ENCODE measurements around the gene RNF183.

Gene RNF183, protein sequence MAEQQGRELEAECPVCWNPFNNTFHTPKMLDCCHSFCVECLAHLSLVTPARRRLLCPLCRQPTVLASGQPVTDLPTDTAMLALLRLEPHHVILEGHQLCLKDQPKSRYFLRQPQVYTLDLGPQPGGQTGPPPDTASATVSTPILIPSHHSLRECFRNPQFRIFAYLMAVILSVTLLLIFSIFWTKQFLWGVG

DNA sequence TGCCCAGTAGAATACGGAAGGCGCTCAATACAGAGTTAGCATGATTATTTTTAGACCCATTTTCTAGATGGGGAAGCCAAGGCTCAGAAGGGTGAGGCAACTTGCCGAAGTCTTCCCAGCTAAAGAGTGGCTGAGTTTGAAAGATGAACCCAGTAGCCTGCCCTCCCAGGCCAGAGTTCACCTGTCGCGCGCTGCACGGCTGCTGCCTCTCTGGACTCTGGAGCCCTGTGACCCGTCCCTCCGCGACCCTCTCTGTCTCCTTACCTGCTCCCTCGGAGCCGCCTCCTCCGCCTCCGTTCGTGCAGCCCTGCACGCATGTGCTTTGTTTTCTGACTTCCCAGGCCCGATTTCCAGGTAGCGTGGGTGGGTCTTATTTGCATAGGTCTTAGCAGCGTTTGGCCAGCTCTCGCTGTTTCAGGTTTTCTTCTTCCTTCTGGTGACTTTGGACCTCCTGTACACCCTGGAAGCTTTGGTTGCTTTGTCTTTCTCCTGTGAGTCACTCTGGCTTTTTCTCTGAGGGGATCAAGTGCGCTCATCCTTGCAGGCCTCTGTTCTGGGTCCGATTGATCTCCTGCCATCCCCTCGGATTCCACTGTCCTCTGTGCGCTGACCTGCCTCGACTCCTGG lies at the start of gene RNF183:
Gene RNF183 (minus strand): TSS at position 585 of the 627 bp plus-strand sequence. CDS start 5,192 bp downstream, outside the sequence.
- Mint-ChIP-seq H3K9me3 (no peaks in the 10 kb centered on the region), H3K4me3 (peak within 1 kb of the TSS; percentile 62 to 66 (median 65)), H3K4me1 (peaks cover 9% of the 10 kb centered on the region), H3K27me3 (ENCODE audit: low read depth) (no peaks in the 10 kb centered on the region), H3K27ac (peak within 1 kb of the TSS; percentile 52 to 91 (median 89)), H3K36me3 (ENCODE audit: low read depth) (no peaks in the 10 kb centered on the region)
- TF ChIP-seq, protein P1, sequence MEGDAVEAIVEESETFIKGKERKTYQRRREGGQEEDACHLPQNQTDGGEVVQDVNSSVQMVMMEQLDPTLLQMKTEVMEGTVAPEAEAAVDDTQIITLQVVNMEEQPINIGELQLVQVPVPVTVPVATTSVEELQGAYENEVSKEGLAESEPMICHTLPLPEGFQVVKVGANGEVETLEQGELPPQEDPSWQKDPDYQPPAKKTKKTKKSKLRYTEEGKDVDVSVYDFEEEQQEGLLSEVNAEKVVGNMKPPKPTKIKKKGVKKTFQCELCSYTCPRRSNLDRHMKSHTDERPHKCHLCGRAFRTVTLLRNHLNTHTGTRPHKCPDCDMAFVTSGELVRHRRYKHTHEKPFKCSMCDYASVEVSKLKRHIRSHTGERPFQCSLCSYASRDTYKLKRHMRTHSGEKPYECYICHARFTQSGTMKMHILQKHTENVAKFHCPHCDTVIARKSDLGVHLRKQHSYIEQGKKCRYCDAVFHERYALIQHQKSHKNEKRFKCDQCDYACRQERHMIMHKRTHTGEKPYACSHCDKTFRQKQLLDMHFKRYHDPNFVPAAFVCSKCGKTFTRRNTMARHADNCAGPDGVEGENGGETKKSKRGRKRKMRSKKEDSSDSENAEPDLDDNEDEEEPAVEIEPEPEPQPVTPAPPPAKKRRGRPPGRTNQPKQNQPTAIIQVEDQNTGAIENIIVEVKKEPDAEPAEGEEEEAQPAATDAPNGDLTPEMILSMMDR (IDR thresholded peaks at IDR 0.05; ENCODE audit: unreplicated experiment in 3 of 3), result no peak

DNA sequence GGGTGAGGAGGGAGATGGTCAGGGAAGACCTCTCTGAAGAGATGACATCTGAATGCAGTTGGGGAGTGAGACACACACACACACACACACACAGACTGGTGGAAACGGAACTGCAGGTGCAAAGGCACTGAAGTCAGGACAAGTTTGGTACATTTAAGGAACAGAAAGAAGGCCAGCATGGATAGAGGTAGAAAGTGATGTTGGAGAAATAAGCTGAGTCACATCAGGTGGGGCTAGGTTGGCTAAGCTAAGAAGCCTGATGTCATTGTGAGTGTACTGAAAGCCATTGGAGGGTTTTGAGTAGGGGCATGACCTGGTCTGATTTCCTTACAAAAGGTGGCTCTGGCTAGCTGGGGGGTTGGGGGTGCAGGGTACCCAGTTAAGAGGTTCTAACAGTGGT lies 49.2 kb upstream of the RNF183 start:
- TF ChIP-seq, protein P1 (IDR thresholded peaks at IDR 0.05; ENCODE audit: unreplicated experiment in 3 of 3), result no peak
- Mint-ChIP-seq H3K36me3 (ENCODE audit: low read depth) (no peaks in the 10 kb centered on the region), H3K4me1 (peaks cover 6% of the 10 kb centered on the region), H3K4me3 (no peak overlapping the region), H3K27me3 (ENCODE audit: low read depth) (peaks cover 82% of the 10 kb centered on the region), H3K9me3 (peaks cover 4% of the 10 kb centered on the region), H3K27ac (no peak overlapping the region)

DNA sequence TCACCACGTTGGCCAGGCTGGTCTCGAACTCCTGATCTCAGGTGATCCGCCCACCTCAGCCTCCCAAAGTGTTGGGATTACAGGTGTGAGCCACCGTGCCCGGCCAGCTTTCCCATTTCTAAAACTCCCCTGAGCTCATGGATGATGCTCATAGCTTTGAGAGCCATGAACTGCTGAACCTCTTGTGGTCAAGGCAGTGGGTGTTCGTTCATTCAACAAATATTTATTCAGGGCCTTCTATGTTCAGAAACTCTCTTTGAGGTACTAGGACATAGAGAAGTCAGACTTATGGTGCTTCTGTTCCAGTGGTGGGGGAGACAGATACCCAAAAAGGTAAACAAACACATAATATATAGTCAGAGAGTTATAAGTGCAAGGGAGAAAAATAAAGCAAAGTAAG lies 48.8 kb upstream of the RNF183 start:
- Mint-ChIP-seq H3K9me3 (peaks cover 4% of the 10 kb centered on the region), H3K4me1 (peaks cover 6% of the 10 kb centered on the region), H3K27me3 (ENCODE audit: low read depth) (peaks cover 85% of the 10 kb centered on the region), H3K4me3 (no peak overlapping the region), H3K27ac (no peak overlapping the region), H3K36me3 (ENCODE audit: low read depth) (no peaks in the 10 kb centered on the region)
- TF ChIP-seq, protein P1 (IDR thresholded peaks at IDR 0.05; ENCODE audit: unreplicated experiment in 3 of 3), result no peak

DNA sequence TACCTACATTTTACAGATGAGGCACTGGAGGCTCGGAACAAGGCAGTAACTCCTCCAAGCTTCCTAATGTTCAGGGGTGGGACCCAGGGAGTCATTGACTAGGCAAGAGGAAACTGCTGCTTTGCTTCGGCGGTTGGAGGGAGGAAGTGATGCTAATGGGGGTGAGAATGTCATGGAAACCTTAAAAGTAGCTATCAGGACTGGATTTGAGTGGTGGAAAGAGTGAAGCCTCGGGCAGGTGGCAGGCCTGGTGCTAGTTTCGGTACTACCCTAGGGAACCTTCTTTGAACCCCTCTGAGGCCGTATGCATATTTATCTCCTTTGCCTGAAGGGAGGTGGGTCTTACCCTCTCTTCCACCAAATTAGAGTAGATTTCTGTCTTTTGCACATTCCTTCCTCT lies 47.8 kb upstream of the RNF183 start:
- H3K27me3 Mint-ChIP-seq (ENCODE audit: low read depth), result peaks cover 85% of the 10 kb centered on the region
- H3K27ac Mint-ChIP-seq, result no peak overlapping the region
- no peaks in the 10 kb centered on the region for H3K36me3 Mint-ChIP-seq (ENCODE audit: low read depth)
- H3K4me1 Mint-ChIP-seq, result peaks cover 6% of the 10 kb centered on the region
- peak overlapping the region; percentile 26 to 82 (median 77) for H3K4me3 Mint-ChIP-seq
- TF ChIP-seq, protein P1 (IDR thresholded peaks at IDR 0.05; ENCODE audit: unreplicated experiment in 3 of 3), result no peak
- peaks cover 4% of the 10 kb centered on the region for H3K9me3 Mint-ChIP-seq

DNA sequence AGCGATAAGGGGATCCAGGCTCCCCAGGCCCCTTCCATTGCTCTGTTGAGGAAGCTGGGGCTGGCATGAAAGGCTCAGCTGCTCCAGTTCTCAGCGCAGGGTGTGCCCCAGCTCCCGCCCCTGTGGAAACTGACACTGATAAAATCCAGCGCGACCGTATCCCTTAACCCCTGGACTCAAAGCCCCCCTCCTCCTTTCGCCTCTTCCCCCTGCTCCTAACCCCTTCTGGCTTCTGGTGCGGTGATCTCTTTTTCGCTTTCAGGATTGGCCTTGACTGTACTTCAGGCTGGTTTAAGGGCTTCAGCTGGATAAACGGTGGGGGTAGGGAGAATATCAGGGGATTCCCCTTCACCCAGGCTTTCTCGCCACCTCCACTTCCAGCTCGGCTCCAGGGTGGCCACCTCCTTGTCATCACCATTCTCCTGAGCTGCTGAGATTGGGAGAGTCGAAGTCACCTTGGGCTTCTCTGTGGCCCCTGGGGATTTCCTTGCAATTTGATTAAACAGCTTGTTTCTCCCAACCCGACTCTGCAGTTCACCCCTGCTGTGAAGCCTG lies 47.0 kb upstream of the RNF183 start:
- peaks cover 81% of the 10 kb centered on the region for H3K27me3 Mint-ChIP-seq (ENCODE audit: low read depth)
- H3K4me1 Mint-ChIP-seq, result peaks cover 8% of the 10 kb centered on the region
- H3K27ac Mint-ChIP-seq, result peak overlapping the region in 1 of 3 experiments; percentile 33
- H3K9me3 Mint-ChIP-seq, result peaks cover 4% of the 10 kb centered on the region
- TF ChIP-seq, protein P1 (IDR thresholded peaks at IDR 0.05; ENCODE audit: unreplicated experiment in 3 of 3), result no peak
- H3K4me3 Mint-ChIP-seq, result peak overlapping the region; percentile 77 to 82 (median 79)
- H3K36me3 Mint-ChIP-seq (ENCODE audit: low read depth), result no peaks in the 10 kb centered on the region
